HG03521 (cell line): Measurements from ENCODE around the gene DPH6.

Experiments
- ATAC-seq: cut with Tn5 transposase; IDR thresholded peaks from one replicate; pipeline ENCODE4 v1.9.1; 2021; ENCODE audit warnings: mild to moderate bottlenecking, moderate library complexity; ENCODE audit not compliant: unreplicated experiment

DPH6 gene

GRCh38 chr15:35487417-35487816 is 58.5 kb downstream of the DPH6 start:
- ATAC-seq: no peak

DNA sequence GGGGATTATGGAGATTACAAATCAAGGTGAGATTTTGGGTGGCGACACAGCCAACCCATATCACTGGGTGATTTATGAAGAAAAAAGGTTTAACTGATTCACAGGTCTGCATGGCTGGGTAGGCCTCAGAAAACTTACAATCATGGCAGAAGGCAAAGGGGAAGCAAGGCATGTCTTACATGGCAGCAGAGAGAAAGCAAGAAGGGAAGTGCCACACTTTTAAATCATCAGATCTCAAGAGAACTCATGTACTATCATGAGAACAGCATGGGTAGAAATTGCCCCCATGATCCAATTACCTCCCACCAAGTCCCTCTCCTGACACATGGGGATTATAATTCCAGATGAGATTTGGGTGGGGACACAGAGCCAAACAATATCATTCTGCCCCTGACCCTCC is 59.7 kb downstream of the DPH6 start:
- ATAC-seq: no peak

- no peak for ATAC-seq
These were observed 60.6 kb downstream of the DPH6 start for GRCh38 chr15:35485411-35485810.

DNA sequence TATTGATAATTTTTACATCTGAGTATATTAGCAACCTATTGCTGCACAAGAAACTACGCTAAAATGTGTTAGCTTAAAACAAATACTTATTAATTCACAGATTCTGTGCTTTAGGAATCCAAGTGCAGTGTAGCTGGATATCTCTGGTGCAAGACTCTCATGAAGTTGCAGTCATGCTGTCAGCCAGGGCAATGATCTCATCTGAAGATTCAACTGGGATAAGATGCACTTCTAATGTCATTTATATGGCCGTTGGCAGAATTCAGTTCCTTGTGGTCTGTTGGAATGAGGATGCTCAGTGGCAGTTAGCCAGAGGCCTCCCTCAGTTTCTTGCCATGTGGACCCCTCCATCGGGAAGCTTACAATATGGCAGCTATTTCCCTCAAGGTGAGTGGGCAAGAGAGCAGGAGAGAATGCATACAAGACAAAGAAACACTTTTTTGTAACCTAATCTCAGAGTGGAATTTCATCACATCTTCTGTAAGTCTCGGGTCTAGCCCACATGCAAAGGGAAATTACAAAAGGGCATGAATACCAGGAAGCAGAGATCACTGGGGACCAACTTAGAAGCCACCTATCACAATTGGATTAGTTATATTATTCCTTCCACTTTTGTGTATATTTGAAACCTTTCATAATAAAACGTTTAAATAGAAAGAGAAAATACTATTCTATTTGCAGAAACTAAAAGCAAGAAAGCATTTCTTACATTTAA is 61.6 kb downstream of the DPH6 start:
- ATAC-seq: no peak

- ATAC-seq: no peak
These were observed 64.0 kb downstream of the DPH6 start for GRCh38 chr15:35481992-35482391.

DNA sequence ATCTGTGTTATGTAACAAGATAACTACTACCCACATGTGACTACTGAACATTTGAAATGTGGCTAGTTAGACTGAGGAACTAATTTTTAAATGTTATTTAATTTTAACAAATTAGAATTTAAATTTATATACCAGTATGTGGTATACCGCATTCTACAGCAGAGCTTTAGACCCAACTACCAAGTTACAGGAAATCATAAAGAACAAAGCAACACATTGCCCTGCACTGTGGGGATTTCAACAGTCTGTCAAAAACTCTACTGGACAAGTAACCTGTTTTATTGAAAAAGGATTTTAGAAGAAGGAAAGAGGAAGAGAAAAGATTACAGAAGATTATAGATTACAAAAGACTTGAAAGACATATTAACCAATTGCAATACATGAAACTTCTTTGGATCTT is 64.9 kb downstream of the DPH6 start:
- no peak for ATAC-seq

DNA sequence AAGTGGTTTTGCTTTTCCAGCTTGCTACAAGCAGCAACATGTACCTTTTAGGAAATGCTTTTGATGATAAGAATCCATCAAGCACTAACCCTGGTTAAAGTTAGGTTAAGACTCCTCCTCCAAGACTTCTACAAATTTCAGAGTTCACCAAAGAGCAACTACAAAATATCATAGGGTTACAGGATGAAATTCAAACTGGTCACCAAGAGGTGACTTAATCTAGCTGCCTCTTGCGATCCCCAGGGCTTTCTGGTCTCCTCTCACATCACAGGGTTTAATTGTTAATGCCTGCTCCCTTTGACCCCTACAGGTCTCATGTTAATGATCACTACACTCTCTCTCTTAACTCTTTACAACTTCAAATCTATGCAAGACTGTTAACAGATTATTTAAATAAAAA is 66.5 kb downstream of the DPH6 start:
- ATAC-seq: no peak

DNA sequence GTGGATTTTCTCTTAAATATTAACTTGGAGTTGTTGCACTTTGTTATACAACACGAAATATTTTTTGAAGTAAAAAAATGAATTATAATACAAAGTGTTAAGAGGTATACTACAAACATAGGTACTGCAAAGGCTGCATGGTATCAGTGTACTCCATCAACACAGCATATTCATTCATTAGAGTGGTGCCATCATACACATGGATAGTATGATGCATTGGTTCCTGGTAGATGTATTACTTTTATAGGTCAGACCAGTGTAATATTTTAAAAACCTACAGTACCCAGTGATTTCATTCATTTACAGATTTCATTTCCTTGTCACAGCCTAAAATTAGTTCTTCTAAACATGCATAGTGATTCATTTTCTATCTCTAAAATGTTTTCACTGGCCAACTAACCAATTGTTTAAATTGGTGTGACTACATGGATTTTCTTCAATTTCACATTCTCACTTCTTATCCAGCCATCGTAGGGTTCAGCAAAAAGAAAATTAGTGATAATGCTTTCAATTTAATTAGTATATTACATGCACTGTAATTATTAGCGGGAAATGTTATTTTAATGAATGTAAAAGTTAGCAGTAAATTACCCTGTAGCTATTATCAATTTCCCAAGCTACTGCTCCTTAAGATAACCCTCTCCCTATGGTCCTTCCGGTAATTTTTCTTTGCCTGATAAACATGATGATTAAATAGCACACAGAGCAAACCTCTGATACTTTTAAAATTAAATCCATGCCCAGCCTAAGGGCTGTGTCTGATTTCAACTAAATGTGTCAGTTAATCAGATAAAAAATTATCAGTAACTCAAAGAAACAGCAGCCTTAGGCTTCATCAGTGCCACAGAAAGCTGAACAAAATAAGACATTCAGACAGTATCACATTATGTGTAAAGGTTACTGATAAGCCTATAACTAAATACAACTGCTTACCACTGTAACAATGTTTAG is 68.4 kb downstream of the DPH6 start:
- no peak for ATAC-seq

DNA sequence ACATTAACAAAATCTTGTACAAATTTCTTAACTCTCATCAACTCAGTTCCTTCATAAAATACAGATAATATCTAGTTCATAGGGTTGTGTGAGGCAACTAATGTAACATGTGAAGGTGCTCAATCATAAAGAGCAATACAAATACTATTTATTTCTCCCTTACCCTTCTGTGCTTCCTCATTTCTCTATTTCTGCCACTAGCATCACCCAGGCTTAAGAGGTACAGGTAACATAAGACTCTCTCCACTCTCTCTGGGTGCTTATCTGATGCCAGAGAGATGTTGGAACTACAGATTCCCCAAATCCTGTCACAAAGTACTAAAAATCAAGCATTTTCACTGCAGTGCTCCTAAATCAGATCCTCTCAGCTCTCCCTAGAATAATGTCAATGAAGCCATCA is 74.9 kb downstream of the DPH6 start:
- ATAC-seq: no peak

- no peak for ATAC-seq
These were observed 75.5 kb downstream of the DPH6 start for GRCh38 chr15:35470441-35470840.

DNA sequence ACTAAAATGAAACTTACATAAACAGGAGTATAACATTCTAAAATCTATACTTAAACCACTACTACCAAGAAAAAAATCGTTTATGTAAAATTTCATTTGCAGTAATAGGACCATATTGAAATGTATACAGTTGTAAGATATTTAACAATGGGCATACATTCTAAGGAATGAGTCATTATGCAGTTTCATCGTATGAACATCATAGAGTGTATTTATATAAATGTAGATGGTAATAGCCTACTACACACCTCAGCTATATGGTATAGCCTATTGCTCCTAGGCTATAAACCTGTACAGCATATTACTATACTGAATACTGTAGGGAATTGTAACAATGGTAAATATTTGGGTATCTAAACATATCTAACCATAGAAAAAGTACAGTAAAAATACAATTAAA is 79.5 kb downstream of the DPH6 start:
- ATAC-seq: no peak

GRCh38 chr15:35465783-35466182 is 80.2 kb downstream of the DPH6 start:
- ATAC-seq: no peak

DNA sequence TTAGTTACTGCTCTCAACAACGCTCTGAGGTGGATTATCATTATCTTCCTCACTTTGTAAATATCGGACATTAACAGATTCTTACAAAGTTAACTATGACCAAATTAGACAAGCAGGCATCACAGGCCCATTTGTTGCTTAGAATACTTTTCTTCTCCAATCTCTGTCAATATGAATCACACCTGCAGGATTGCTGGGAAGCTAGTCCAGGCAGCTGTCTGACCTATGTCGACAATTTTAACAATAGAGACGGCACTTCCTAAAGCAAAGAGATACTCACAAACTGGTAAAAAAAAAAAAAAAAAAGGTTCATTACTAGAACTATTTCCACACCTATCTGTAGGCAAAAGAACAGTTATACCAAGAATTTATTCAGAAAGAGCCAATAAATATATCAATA is 85.3 kb downstream of the DPH6 start:
- ATAC-seq: no peak

DNA sequence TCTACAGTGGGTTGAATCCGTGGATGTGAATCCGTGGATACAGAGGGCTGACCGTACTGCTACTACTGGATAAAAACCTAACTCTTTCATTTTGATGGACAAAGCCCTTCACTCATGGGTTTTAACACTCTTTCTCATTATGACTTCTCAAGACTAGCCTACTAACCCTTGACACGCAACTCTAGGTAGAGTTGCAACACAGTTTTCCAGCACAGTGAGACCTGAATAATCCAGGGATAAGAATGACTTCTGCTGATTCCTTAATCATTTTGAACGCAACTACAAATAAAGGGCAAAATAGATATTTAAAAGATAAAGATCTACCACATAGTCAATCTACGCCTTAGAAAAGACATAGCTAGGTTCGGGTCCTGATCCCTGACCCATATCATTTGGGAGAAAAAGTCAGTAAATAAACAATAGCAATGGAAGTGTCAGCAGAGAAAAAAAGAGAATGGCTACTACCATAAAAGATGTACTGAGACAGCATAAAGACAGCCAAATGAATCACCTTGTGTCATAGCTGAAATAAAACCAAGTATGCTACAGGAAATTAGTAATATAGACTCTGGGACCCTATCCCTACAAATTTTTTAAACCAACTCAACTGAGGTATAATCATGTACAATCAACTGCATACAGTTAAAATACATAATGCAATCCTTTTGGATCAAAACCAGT is 87.6 kb downstream of the DPH6 start:
- ATAC-seq: no peak

GRCh38 chr15:35455201-35455600 is 90.8 kb downstream of the DPH6 start:
- ATAC-seq: no peak

- ATAC-seq: no peak
These were observed 95.5 kb downstream of the DPH6 start for GRCh38 chr15:35450492-35450891.

- ATAC-seq: no peak
These were observed 97.7 kb downstream of the DPH6 start for GRCh38 chr15:35448294-35448693.

GRCh38 chr15:35445891-35446290 is 100.1 kb downstream of the DPH6 start:
- ATAC-seq: no peak

DNA sequence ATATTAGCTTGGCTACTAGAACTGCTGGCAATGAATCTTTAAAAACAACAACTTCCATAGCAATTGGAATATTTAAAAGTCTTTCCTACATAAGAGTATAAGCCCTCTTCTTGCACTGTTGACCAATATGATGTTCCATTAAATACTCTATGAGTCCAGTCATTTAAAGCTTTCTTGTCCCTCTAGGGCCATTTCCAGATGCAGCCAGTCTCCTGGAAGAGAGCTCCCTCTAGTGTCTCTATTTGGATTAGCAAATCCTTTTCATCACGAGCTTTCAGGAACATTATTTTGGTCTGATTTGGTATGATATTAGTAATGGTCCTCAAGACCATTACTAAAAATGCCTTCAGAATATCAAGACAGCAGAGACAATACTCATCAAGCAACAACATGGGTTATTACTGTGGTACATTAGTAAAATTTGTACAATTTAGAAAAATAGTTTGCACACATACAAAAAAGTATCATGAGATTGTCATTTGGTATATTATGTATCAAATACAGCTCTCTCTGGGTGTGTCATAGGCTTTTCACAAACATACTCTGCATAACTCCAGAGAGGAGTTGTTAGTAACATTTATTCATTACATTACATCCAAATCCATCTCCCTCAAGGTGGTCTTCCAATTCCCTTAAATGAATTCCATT is 101.3 kb downstream of the DPH6 start:
- no peak for ATAC-seq

DNA sequence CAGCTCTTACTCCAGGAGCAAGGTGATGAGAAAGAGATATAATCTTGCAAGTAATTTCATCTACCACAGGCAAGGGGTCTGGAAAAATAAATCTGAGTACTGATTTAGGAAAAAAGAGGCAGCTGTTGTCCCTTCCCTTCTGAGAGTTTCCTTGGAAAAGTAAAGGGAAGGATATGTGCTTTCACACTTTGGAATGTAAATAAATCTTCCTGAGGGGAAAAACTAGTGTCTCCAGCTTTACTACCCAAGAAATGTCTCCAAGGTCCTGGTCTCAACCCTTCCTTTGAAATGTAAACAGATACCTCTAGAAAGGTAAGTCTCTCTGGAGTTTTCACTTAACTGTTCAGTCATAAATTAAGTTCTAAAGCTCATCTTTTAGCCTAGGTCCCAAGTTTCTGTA is 102.6 kb downstream of the DPH6 start:
- no peak for ATAC-seq

DNA sequence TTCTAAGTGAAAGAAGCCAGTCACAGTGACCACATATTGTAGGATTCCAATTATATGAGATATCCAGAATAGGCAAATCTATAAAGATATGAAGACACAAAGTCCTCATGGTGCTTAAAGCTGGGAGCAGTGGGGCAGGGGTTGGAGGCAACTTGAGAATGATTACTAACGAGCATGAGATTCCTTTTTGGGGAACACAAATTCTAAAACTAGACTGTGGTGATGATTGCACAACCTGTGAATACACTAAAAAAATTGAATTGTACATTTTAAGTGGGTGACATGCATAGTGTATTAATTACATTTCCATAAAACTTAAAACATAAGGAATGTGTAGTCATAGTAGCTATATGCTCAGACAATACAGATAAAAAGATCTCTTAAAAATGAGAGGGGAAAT is 103.2 kb downstream of the DPH6 start:
- ATAC-seq: no peak
